Prostate gland (tissue), 2 donors: ENCODE data around the gene NDUFB1. TPM values are rescaled to one million over a fixed set of nuclear protein-coding genes. Genes with fewer than 3 reads are reported as not detected.
A peak's percentile ranks its signal among the peaks of the same experiment; 100 is the strongest.

Experiments used
- DNase-seq: peaks from one replicate; pipeline ENCODE4 v3.0.0-alpha.2; 2019; ENCODE audit warnings: low spot score
- H3K27ac ChIP-seq, 2 donors: fragments of 200-600 bp; sonication (generic); 2 replicates each; pipeline ENCODE4 v1.5.1; 2017 to 2019
- H3K27me3 ChIP-seq: fragments of 200-600 bp; sonication (generic); replicated peaks from 2 replicates; pipeline ENCODE4 v1.5.1; 2019; ENCODE audit not compliant: insufficient read depth
- H3K36me3 ChIP-seq, 2 donors: fragments of 200-600 bp; sonication (generic); 1 replicate in 1 of 2; 2 replicates in 1 of 2; pipeline versions ENCODE4 v1.5.1 to v1.8.1; 2017 to 2019
- H3K4me1 ChIP-seq: fragments of 200-600 bp; sonication (generic); replicated peaks from 2 replicates; pipeline ENCODE4 v1.5.1; 2019
- H3K4me3 ChIP-seq, 2 donors: fragments of 200-600 bp; sonication (generic); 2 replicates each; pipeline ENCODE4 v1.5.1; 2017 to 2019
- H3K9me3 ChIP-seq: fragments of 200-600 bp; sonication (generic); 2 replicates; pipeline ENCODE4 v1.5.1; 2017
- CTCF ChIP-seq, 4 experiments: fragments of 200-600 bp in 2 of 4; fragments of 450-650 bp in 2 of 4; sonication (generic) in 2 of 4; IDR thresholded peaks; 1 replicate in 3 of 4; 2 replicates in 1 of 4; pipeline ENCODE4 v1.5.1; 2016 to 2019; ENCODE audit warnings: antibody characterized with exemption in 4 of 4, mild to moderate bottlenecking in 2 of 4, moderate library complexity in 2 of 4
- POLR2A ChIP-seq: fragments of 450-650 bp; IDR thresholded peaks from one replicate; pipeline ENCODE4 v1.6.1; 2016; ENCODE audit warnings: antibody characterized with exemption, mild to moderate bottlenecking
- POLR2AphosphoS5 ChIP-seq: sonication (generic); formaldehyde crosslinking; IDR thresholded peaks from one replicate; pipeline ENCODE4 v1.6.1; 2017; ENCODE audit warnings: antibody characterized with exemption
- WGBS: methylation state at CpG from one replicate; pipeline ENCODE4 v1.1.5; 2018; 5-methylcytosine and 5-hydroxymethylcytosine counted together
- intact Hi-C: fragments of 100-400 bp; cut with DNase I; formaldehyde crosslinking; loops from one replicate; pipeline ENCODE4 v1.14.2; 2022
- total RNA-seq, 2 donors: library from RNA; depleted of rRNA; stranded (reverse); fragments of >200 nt; gene quantifications; one replicate each; pipeline ENCODE4 v1.1.0, GENCODE V29; 2016

The NDUFB1 gene
- total RNA-seq, 2 donors from 2014 or later: 211 to 351 TPM

- Histone ChIP-seq H3K36me3 (no peaks in the 10 kb centered on the region), H3K4me3 (no peak overlapping the region), H3K27me3 (no peaks in the 10 kb centered on the region), H3K27ac (peak overlapping the region; percentile 32 to 55), H3K4me1 (no peaks in the 10 kb centered on the region), H3K9me3 (no peaks in the 10 kb centered on the region)
- 48% methylated on average over 5 of the region's 5 CpGs for WGBS
- intact Hi-C loops: no loop called here
- TF ChIP-seq CTCF (IDR thresholded peaks at IDR 0.05): no peak
- TF ChIP-seq POLR2A: no peak
- TF ChIP-seq POLR2AphosphoS5: peak; percentile 87
- peak; percentile 37 for DNase-seq
Measured at GRCh38 chr14:92088494-92088893, 33.0 kb downstream of the NDUFB1 start.

- Histone ChIP-seq H3K36me3 (no peaks in the 10 kb centered on the region), H3K9me3 (no peaks in the 10 kb centered on the region), H3K4me1 (no peaks in the 10 kb centered on the region), H3K27ac (no peak overlapping the region), H3K27me3 (no peaks in the 10 kb centered on the region), H3K4me3 (no peak overlapping the region)
- no peak for TF ChIP-seq POLR2A
- no peak for TF ChIP-seq CTCF (IDR thresholded peaks at IDR 0.05)
- TF ChIP-seq POLR2AphosphoS5: no peak
- intact Hi-C loops: no loop called here
- no peak for DNase-seq
Measured at GRCh38 chr14:92074555-92074954, 47.0 kb downstream of the NDUFB1 start.

Other genes with a start within 250 kb of the NDUFB1 start
- gene FBLN5, start 174.0 kb downstream of the NDUFB1 start, total RNA-seq: 100 to 1,000 TPM in 1 of 2 donors, 10 to 100 TPM in 1; 12.5 to 125 TPM
- gene TRIP11, start 81.6 kb downstream of the NDUFB1 start, total RNA-seq: 10 to 100 TPM; 27.1 to 42.4 TPM
- 10 to 100 TPM; 45.1 to 53.5 TPM for gene ATXN3, start 15.1 kb downstream of the NDUFB1 start, total RNA-seq
- gene CPSF2, start 263 bp upstream of the NDUFB1 start, total RNA-seq: 10 to 100 TPM; 25.4 to 74.5 TPM
- 1 to 10 TPM in 1 of 2 donors, under 1 TPM in 1; 0.82 to 7.2 TPM for gene SLC24A4, start 201.5 kb upstream of the NDUFB1 start, total RNA-seq